ENCODE results near the gene DERL2. TPM values are rescaled to one million over a fixed set of nuclear protein-coding genes. Genes with fewer than 3 reads are reported as not detected.

Gene DERL2
- total and polyA plus RNA-seq, 9 of the 15 experiments (the other 6 are each of a cell fraction or from before 2014, with no cell fraction given): 11.5 to 105 (median 30.7) TPM

GRCh38 chr17:5438716-5439445, 47.1 kb downstream of the DERL2 start, which contains the start of gene C1QBP (continued):
- TF ChIP-seq ZBTB40 (IDR thresholded peaks at IDR 0.05): peak; percentile 89
- no peak for TF ChIP-seq ZBTB40 (CRISPR knock-in tag; IDR thresholded peaks at IDR 0.05)
- TF ChIP-seq SP1 (CRISPR knock-in tag; IDR thresholded peaks at IDR 0.05): no peak
- peak; percentile 89 for TF ChIP-seq POLR2G (IDR thresholded peaks at IDR 0.05; ENCODE audit: low read depth, low read length)
- TF ChIP-seq GATAD2B (IDR thresholded peaks at IDR 0.05; ENCODE audit: borderline replicate concordance): no peak
- TF ChIP-seq POLR3A (IDR thresholded peaks at IDR 0.05; ENCODE audit: borderline replicate concordance, extremely low read depth, insufficient read depth, insufficient read length): no peak
- TF ChIP-seq MCM7 (IDR thresholded peaks at IDR 0.05): no peak
- peak; percentile 58; the same call in 1 of the 2 replicates for TF ChIP-seq CREM (IDR thresholded peaks at IDR 0.05; ENCODE audit: low read depth)
- TF ChIP-seq, protein P1, sequence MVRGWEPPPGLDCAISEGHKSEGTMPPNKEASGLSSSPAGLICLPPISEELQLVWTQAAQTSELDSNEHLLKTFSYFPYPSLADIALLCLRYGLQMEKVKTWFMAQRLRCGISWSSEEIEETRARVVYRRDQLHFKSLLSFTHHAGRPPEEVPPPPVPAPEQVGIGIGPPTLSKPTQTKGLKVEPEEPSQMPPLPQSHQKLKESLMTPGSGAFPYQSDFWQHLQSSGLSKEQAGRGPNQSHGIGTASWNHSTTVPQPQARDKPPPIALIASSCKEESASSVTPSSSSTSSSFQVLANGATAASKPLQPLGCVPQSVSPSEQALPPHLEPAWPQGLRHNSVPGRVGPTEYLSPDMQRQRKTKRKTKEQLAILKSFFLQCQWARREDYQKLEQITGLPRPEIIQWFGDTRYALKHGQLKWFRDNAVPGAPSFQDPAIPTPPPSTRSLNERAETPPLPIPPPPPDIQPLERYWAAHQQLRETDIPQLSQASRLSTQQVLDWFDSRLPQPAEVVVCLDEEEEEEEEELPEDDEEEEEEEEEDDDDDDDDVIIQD (CRISPR knock-in tag; IDR thresholded peaks at IDR 0.05): no peak
- TF ChIP-seq MTA3 (IDR thresholded peaks at IDR 0.05; ENCODE audit: borderline replicate concordance): peak; percentile 60; the same call in 1 of the 2 replicates
- TF ChIP-seq PHF20 (IDR thresholded peaks at IDR 0.05; ENCODE audit: partially characterized antibody): peak; percentile 63
- no peak for TF ChIP-seq HEY1 (CRISPR knock-in tag; IDR thresholded peaks at IDR 0.05; ENCODE audit: borderline replicate concordance)
- no peak for TF ChIP-seq PHF21A (IDR thresholded peaks at IDR 0.05; ENCODE audit: borderline replicate concordance, low read depth)
- peak; percentile 40; the same call in 1 of the 2 replicates for TF ChIP-seq ZBTB33 (CRISPR knock-in tag; IDR thresholded peaks at IDR 0.05)
- TF ChIP-seq CCNT2 (IDR thresholded peaks at IDR 0.05; ENCODE audit: borderline replicate concordance, extremely low read depth, insufficient read length, low read depth, low read length): peak; percentile 49
